Panc1 (cell line): ENCODE measurements around the gene HELT. TPM values are rescaled to one million over a fixed set of nuclear protein-coding genes. Genes with fewer than 3 reads are reported as not detected.

ENCODE experiments used
- ATAC-seq: fragments of 200-7000 bp; cut with Tn5 transposase; 2 replicates; pipeline ENCODE4 v1.9.1; 2020; ENCODE audit warnings: mild to moderate bottlenecking, moderate library complexity
- BruUV-seq: library from RNA; stranded (reverse); fragments of 400-500 nt; replicated peaks from 2 replicates; lab custom pipeline; 2021; lab: Mats Ljungman, UMichigan
- CTCF ChIA-PET: fragments of 300-600 bp; sonication (Branson Sonifier 250); formaldehyde crosslinking; loops from one replicate; lab custom pipeline; 2022; ENCODE audit warnings: antibody characterized with exemption; lab: Charles Lee
- POLR2A ChIA-PET: fragments of 300-600 bp; sonication (Branson Sonifier 250); formaldehyde crosslinking; loops from one replicate; lab custom pipeline; 2022; ENCODE audit warnings: antibody characterized with exemption; lab: Charles Lee
- DNase-seq: peaks from one replicate; pipeline ENCODE4 v3.0.0-alpha.2; 2010; ENCODE audit warnings: low read depth, low spot score
- H3K27ac ChIP-seq: 2 replicates; pipeline ENCODE4 v1.5.1; 2011; ENCODE audit warnings: mild to moderate bottlenecking, low read length, inconsistent platforms
- H3K27me3 ChIP-seq: fragments of 200-500 bp; sonication (Bioruptor generic); 2 replicates; pipeline ENCODE4 v1.6.0; 2014; ENCODE audit warnings: low read length, inconsistent platforms; ENCODE audit not compliant: control insufficient read depth, insufficient read depth
- H3K36me3 ChIP-seq: fragments of 200-500 bp; sonication (Bioruptor generic); 2 replicates; pipeline ENCODE4 v1.5.1; 2014; ENCODE audit warnings: inconsistent platforms, mild to moderate bottlenecking, low read length, moderate library complexity; ENCODE audit not compliant: control insufficient read depth, insufficient read depth
- H3K4me1 ChIP-seq: 2 replicates; pipeline ENCODE4 v1.5.1; 2011; ENCODE audit warnings: inconsistent platforms, mild to moderate bottlenecking, low read length, moderate library complexity; ENCODE audit not compliant: control insufficient read depth, insufficient read depth
- H3K4me3 ChIP-seq, 2 experiments: 2 replicates each; pipeline ENCODE4 v1.5.1; 2011 to 2012; ENCODE audit warnings: low read depth in 2 of 2, low read length in 2 of 2, mild to moderate bottlenecking in 2 of 2, inconsistent platforms in 1 of 2, moderate library complexity in 1 of 2
- H3K9me3 ChIP-seq: fragments of 200-500 bp; sonication (Bioruptor generic); 2 replicates; pipeline ENCODE4 v1.5.1; 2014; ENCODE audit warnings: low read depth, mild to moderate bottlenecking, inconsistent platforms, low read length, moderate library complexity; ENCODE audit not compliant: control insufficient read depth, insufficient read depth
- POLR2AphosphoS5 ChIP-seq: IDR thresholded peaks from 2 replicates; pipeline ENCODE4 v1.6.1; 2012; ENCODE audit warnings: mild to moderate bottlenecking, low read depth, low read length, moderate library complexity
- SIN3A ChIP-seq: IDR thresholded peaks from 2 replicates; pipeline ENCODE4 v1.6.1; 2012; ENCODE audit warnings: low read depth, mild to moderate bottlenecking, low read length, moderate library complexity, borderline replicate concordance; ENCODE audit not compliant: insufficient read depth
- TCF7L2 ChIP-seq: IDR thresholded peaks from 2 replicates; pipeline ENCODE4 v1.6.1; 2011; ENCODE audit warnings: mild to moderate bottlenecking, low read depth, low read length, inconsistent platforms
- in situ Hi-C: cut with HindIII; loops from 2 replicates; pipeline ENCODE4 v1.10.0; 2016; ENCODE audit warnings: low sequenced_read_pairs, low pct_unique_long_range_greater_than_20kb
- intact Hi-C: fragments of 100-400 bp; cut with micrococcal nuclease; formaldehyde crosslinking; loops from one replicate; pipeline ENCODE4 v1.10.0; 2022; ENCODE audit not compliant: unreplicated experiment
- total RNA-seq: library from RNA; stranded (reverse); gene quantifications from one replicate; pipeline ENCODE4 v1.2.1, GENCODE V29; 2021; ENCODE audit not compliant: unreplicated experiment
- TF ChIP-seq, protein P1 (sequence below), 2 experiments: IDR thresholded peaks; 2 replicates each; pipeline ENCODE4 v1.6.1; 2011 to 2012; ENCODE audit warnings: low read depth in 2 of 2, control low read depth in 1 of 2, low read length in 1 of 2, mild to moderate bottlenecking in 1 of 2, moderate library complexity in 1 of 2; ENCODE audit not compliant: insufficient read depth in 1 of 2
- TF ChIP-seq, protein P2 (sequence below): fragments of 450-650 bp; IDR thresholded peaks from 2 replicates; pipeline ENCODE4 v1.5.1; 2017; ENCODE audit warnings: mild to moderate bottlenecking

Gene HELT
- total RNA-seq, 1 experiment from 2014 or later, result not detected

DNA sequence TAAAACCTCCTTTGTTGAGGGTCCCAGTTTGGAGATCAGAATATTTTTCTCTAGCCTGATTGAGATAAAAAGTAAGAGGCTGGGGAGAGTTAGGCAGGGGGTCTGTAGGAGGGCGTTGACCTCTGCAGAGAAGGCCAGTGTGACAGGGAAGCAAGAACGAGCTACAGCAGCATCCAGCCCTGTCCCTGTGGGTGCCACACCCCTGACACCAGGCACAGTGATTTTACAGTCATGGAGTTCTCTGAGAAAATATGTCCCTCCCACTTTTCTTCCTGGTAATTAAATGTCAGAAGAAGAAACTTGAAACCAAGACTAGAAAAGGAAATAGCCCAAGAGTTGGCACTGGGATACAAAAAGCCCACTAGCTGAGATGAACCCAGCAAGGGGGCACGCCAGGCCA is 25.0 kb upstream of the HELT start:
- ChIA-PET POLR2A (no interaction called here), CTCF (no interaction called here)
- no peak overlapping the region for H3K4me3 ChIP-seq
- no TSS peak for BruUV-seq
- in situ Hi-C loops, result no loop called here
- intact Hi-C loops, result no loop called here
- no peak for DNase-seq
- no peak overlapping the region for H3K27ac ChIP-seq
- no peaks in the 10 kb centered on the region for H3K36me3 ChIP-seq
- H3K27me3 ChIP-seq, result peaks cover 2% of the 10 kb centered on the region; the same call in 1 of the 2 replicates
- no peaks in the 10 kb centered on the region for H3K9me3 ChIP-seq
- no peaks in the 10 kb centered on the region for H3K4me1 ChIP-seq
- TF ChIP-seq, protein P1, sequence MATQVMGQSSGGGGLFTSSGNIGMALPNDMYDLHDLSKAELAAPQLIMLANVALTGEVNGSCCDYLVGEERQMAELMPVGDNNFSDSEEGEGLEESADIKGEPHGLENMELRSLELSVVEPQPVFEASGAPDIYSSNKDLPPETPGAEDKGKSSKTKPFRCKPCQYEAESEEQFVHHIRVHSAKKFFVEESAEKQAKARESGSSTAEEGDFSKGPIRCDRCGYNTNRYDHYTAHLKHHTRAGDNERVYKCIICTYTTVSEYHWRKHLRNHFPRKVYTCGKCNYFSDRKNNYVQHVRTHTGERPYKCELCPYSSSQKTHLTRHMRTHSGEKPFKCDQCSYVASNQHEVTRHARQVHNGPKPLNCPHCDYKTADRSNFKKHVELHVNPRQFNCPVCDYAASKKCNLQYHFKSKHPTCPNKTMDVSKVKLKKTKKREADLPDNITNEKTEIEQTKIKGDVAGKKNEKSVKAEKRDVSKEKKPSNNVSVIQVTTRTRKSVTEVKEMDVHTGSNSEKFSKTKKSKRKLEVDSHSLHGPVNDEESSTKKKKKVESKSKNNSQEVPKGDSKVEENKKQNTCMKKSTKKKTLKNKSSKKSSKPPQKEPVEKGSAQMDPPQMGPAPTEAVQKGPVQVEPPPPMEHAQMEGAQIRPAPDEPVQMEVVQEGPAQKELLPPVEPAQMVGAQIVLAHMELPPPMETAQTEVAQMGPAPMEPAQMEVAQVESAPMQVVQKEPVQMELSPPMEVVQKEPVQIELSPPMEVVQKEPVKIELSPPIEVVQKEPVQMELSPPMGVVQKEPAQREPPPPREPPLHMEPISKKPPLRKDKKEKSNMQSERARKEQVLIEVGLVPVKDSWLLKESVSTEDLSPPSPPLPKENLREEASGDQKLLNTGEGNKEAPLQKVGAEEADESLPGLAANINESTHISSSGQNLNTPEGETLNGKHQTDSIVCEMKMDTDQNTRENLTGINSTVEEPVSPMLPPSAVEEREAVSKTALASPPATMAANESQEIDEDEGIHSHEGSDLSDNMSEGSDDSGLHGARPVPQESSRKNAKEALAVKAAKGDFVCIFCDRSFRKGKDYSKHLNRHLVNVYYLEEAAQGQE (IDR thresholded peaks at IDR 0.05; ENCODE audit: insufficient read depth in 1 of 2, low read depth in 2 of 2, low read length in 1 of 2), result no peak
- TF ChIP-seq TCF7L2 (no peak), POLR2AphosphoS5 (no peak), SIN3A (no peak)
- TF ChIP-seq, protein P2, sequence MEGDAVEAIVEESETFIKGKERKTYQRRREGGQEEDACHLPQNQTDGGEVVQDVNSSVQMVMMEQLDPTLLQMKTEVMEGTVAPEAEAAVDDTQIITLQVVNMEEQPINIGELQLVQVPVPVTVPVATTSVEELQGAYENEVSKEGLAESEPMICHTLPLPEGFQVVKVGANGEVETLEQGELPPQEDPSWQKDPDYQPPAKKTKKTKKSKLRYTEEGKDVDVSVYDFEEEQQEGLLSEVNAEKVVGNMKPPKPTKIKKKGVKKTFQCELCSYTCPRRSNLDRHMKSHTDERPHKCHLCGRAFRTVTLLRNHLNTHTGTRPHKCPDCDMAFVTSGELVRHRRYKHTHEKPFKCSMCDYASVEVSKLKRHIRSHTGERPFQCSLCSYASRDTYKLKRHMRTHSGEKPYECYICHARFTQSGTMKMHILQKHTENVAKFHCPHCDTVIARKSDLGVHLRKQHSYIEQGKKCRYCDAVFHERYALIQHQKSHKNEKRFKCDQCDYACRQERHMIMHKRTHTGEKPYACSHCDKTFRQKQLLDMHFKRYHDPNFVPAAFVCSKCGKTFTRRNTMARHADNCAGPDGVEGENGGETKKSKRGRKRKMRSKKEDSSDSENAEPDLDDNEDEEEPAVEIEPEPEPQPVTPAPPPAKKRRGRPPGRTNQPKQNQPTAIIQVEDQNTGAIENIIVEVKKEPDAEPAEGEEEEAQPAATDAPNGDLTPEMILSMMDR, result no peak
- ATAC-seq, result no peak

DNA sequence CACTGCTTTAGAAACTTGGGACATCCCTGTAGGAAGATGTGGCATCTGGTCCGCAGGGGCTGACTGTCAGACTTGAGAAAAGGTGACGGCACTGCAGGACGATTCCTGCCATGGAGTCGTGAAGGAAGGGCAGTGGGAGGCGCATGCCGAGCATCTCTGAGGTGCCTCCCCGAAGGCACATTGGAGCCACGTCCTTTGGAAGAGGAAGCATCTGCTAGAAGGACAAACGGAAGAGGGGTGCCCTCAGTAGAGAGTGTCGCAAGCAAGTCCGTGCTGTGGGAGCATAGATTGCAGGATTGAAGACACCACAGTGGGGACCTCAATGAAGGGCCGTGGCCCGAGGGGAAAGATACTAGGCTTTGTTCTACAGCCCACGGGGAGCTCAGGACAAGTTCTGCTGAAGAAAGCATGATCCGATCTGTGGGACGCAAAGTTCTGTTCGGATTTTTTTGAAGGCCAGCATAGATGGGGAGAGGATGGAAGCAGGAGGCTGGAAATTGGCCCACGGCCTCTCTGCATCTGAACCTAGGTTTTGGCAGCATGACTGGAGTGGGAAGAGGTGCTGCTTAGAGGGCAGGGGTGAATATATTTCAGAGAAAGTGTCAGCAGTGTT is 24.2 kb upstream of the HELT start:
- POLR2A ChIA-PET, result no interaction called here
- in situ Hi-C loops, result no loop called here
- H3K4me3 ChIP-seq, result no peak overlapping the region
- intact Hi-C loops, result no loop called here
- TF ChIP-seq POLR2AphosphoS5, result no peak
- TF ChIP-seq, protein P2, result no peak
- no peak for ATAC-seq
- CTCF ChIA-PET, result no interaction called here
- no TSS peak for BruUV-seq
- peaks cover 2% of the 10 kb centered on the region; the same call in 1 of the 2 replicates for H3K27me3 ChIP-seq
- no peaks in the 10 kb centered on the region for H3K9me3 ChIP-seq
- no peak for DNase-seq
- H3K36me3 ChIP-seq, result no peaks in the 10 kb centered on the region
- no peaks in the 10 kb centered on the region for H3K4me1 ChIP-seq
- H3K27ac ChIP-seq, result no peak overlapping the region
